ENCODE measurements around the gene CLK2. TPM values are rescaled to one million over a fixed set of nuclear protein-coding genes. Genes with fewer than 3 reads are reported as not detected.

The CLK2 gene
- total and polyA plus RNA-seq, 10 donors, result 38.6 to 89.9 (median 74.6) TPM

DNA sequence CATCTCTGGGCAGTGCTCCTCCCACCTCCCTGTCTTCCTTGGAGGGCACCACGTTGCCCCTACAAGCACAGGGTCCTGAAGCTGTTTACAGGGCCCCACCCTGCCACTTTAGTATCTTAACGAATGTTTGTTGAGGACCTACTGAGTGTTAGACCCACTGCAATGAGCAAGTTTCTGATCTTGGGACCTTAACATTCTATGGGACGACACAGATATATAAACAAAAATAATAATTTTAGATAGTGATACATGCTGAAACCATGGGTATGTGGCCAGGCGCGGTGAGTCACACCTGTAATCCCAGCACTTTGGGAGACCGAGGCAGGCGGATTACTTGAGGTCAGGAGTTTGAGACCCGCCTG lies 28.2 kb downstream of the CLK2 start:
- TF ChIP-seq POLR2AphosphoS5 (IDR thresholded peaks at IDR 0.05) (no peak), POLR2A (IDR thresholded peaks at IDR 0.05) (no peak)
- TF ChIP-seq, protein P1, sequence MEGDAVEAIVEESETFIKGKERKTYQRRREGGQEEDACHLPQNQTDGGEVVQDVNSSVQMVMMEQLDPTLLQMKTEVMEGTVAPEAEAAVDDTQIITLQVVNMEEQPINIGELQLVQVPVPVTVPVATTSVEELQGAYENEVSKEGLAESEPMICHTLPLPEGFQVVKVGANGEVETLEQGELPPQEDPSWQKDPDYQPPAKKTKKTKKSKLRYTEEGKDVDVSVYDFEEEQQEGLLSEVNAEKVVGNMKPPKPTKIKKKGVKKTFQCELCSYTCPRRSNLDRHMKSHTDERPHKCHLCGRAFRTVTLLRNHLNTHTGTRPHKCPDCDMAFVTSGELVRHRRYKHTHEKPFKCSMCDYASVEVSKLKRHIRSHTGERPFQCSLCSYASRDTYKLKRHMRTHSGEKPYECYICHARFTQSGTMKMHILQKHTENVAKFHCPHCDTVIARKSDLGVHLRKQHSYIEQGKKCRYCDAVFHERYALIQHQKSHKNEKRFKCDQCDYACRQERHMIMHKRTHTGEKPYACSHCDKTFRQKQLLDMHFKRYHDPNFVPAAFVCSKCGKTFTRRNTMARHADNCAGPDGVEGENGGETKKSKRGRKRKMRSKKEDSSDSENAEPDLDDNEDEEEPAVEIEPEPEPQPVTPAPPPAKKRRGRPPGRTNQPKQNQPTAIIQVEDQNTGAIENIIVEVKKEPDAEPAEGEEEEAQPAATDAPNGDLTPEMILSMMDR (IDR thresholded peaks at IDR 0.05 in 8 of 11, conservative IDR thresholded peaks at IDR 0.05 in 3 of 11), result no peak
- WGBS, 5 donors, result 67 to 72% (median 71%) methylated on average over 8 of the region's 8 CpGs
- Histone ChIP-seq H3K4me3 (peak overlapping the region; percentile 16 to 78 (median 58)), H3K9me3 (no peaks in the 10 kb centered on the region), H3K27ac (peak overlapping the region; percentile 87 to 97 (median 94)), H3K36me3 (peaks cover 0 to 23% (median 3%) of the 10 kb centered on the region in 6 donors), H3K4me1 (peaks cover 25 to 54% (median 45%) of the 10 kb centered on the region in 6 donors), H3K27me3 (replicated peaks in 1 of 7) (peaks cover 0 to 4% (median 0%) of the 10 kb centered on the region in 7 donors)
- no peak for DNase-seq
- intact Hi-C loops (cut with DNase I; ENCODE audit: low total_unique reads), result no loop called here

DNA sequence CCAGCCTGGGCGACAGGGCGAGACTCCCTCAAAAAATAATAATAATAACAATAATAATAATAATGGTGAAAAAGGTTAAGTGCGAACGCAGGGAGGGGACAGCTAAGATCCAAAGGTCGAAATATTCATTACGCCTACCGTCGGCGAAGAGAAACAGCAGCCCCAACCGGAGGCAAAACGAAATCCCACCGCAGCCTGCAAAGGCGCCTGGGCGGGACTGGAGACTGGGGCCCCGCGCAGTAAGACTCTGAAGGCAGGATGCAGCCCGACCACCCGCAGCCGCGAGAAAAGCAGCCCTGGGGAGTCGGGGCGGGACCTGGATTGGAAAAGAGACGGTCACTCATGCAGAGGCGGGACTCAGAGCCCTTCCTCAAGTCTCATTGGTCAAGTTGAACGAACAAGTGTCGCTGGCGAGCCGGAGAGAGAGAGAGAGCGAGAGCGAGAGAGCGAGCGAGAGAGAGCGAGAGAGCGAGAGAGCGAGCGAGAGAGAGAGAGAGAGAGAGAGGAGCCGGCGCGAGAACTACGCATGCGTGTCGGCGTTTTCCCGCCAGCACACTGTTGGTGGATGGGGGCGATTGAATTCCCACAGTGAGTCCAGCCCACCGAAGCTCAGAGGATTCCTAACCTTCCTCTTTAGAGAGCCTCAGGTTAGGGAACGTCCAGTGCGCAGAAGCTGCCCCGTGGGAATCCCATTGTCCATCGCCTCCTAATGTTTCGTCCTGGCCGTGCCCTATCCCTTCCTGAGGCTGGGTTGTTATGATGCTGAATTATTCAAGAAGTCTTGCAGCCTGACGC lies 28.7 kb downstream of the CLK2 start:
- peaks cover 0 to 4% (median 0%) of the 10 kb centered on the region in 7 donors for H3K27me3 ChIP-seq (replicated peaks in 1 of 7)
- 0 to 1% (median 1%) methylated on average over 52 to 53 of the region's 53 CpGs for WGBS, 5 donors
- peaks cover 22 to 56% (median 47%) of the 10 kb centered on the region in 6 donors for H3K4me1 ChIP-seq
- intact Hi-C loops (cut with DNase I; ENCODE audit: low total_unique reads), result no loop called here
- TF ChIP-seq POLR2A (IDR thresholded peaks at IDR 0.05), result peak; percentile 87 to 100 (median 94)
- peak; percentile 97 to 99 (median 98) for TF ChIP-seq POLR2AphosphoS5 (IDR thresholded peaks at IDR 0.05)
- TF ChIP-seq, protein P1 (IDR thresholded peaks at IDR 0.05 in 8 of 11, conservative IDR thresholded peaks at IDR 0.05 in 3 of 11), result peak in 10 of 11 experiments; percentile 9 to 99 (median 75)
- peak overlapping the region; percentile 45 to 78 (median 58) for H3K4me3 ChIP-seq
- H3K27ac ChIP-seq, result peak overlapping the region; percentile 87 to 97 (median 94)
- H3K36me3 ChIP-seq, result peaks cover 0 to 28% (median 4%) of the 10 kb centered on the region in 6 donors
- DNase-seq, result peak; percentile 98
- H3K9me3 ChIP-seq, result no peaks in the 10 kb centered on the region

DNA sequence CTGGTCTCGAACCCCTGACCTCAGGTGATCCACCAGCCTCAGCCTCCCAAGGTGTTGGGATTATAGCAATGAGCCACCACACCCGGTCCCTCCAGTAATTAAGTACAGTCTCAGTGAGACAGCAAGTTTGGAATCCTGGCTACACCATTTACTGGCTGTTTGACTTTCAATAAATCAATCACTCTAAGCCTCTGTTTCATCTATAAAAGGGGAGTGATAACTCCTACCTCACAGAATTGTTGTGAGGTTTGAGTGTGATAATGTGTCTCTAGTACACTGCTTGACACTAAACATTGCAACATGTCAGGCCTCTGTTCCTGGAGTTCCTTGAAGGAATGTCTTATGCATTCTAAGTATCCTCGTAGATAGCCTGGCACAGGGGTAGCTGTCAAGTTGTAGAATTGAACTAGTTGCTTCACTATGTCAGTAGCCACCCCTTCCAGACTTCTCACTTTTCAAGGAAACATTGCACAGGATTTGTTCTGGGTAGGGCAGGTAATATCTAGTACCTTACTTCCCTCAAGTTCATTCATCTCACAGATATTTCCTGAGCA lies 30.4 kb downstream of the CLK2 start:
- TF ChIP-seq POLR2A (IDR thresholded peaks at IDR 0.05) (no peak), POLR2AphosphoS5 (IDR thresholded peaks at IDR 0.05) (no peak)
- TF ChIP-seq, protein P1 (IDR thresholded peaks at IDR 0.05 in 8 of 11, conservative IDR thresholded peaks at IDR 0.05 in 3 of 11), result no peak
- peaks cover 0 to 4% (median 0%) of the 10 kb centered on the region in 7 donors for H3K27me3 ChIP-seq (replicated peaks in 1 of 7)
- H3K36me3 ChIP-seq, result peaks cover 0 to 33% (median 10%) of the 10 kb centered on the region in 6 donors
- DNase-seq, result no peak
- H3K4me3 ChIP-seq, result peak overlapping the region in 2 of 8 donors; percentile 59 to 78
- H3K4me1 ChIP-seq, result peaks cover 22 to 63% (median 51%) of the 10 kb centered on the region in 6 donors
- intact Hi-C loops (cut with DNase I; ENCODE audit: low total_unique reads), result no loop called here
- WGBS, 5 donors, result 68 to 96% (median 80%) methylated on average over 3 of the region's 3 CpGs
- no peaks in the 10 kb centered on the region for H3K9me3 ChIP-seq
- H3K27ac ChIP-seq, result peak overlapping the region in 7 of 8 donors; percentile 90 to 97 (median 95)

DNA sequence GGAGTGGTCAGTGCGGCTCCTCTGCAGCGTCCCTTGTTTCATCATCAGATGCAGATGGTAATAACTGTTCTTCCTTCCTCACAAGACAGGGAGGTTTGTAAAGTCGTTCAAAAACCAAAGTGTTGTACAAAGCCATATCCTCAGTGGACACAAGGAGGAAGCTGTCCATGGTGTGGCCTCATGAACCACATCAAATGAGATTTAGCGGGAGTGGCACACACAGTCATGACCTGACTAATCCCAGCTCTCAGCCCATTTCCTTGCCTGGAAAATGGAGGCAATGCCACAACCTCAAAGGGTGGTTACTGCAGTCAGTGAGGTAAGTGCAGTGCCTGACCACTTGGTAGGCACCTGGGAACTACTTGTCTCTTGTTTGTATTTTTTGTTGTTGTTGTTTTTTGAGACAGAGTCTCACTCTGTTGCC lies 31.5 kb downstream of the CLK2 start:
- DNase-seq, result no peak
- peaks cover 22 to 66% (median 51%) of the 10 kb centered on the region in 6 donors for H3K4me1 ChIP-seq
- H3K9me3 ChIP-seq, result no peaks in the 10 kb centered on the region
- 36 to 69% (median 53%) methylated on average over 4 of the region's 4 CpGs for WGBS, 5 donors
- intact Hi-C loops (cut with DNase I; ENCODE audit: low total_unique reads), result no loop called here
- H3K27ac ChIP-seq, result peak overlapping the region in 7 of 8 donors; percentile 67 to 97 (median 93)
- H3K4me3 ChIP-seq, result peak overlapping the region in 2 of 8 donors; percentile 46 to 70
- TF ChIP-seq, protein P1 (IDR thresholded peaks at IDR 0.05 in 8 of 11, conservative IDR thresholded peaks at IDR 0.05 in 3 of 11), result peak in 1 of 11 experiments; percentile 28
- no peak for TF ChIP-seq POLR2A (IDR thresholded peaks at IDR 0.05)
- peak in 1 of 3 donors; percentile 27 for TF ChIP-seq POLR2AphosphoS5 (IDR thresholded peaks at IDR 0.05)
- peaks cover 0 to 4% (median 0%) of the 10 kb centered on the region in 7 donors for H3K27me3 ChIP-seq (replicated peaks in 1 of 7)
- H3K36me3 ChIP-seq, result peaks cover 0 to 33% (median 16%) of the 10 kb centered on the region in 6 donors
